NB4 (cell line): ENCODE results near the gene CNOT11.
"Not testable (repeated sequence)": the region's sequence is repeated elsewhere in the genome, so short reads cannot be mapped to it uniquely, and the experiment has no call there.

Source experiments
- DNase-seq: peaks from one replicate; pipeline ENCODE4 v3.0.0; 2010; ENCODE audit warnings: low read depth
- H3K4me3 ChIP-seq: one replicate; pipeline ENCODE4 v1.5.1; 2011; ENCODE audit warnings: mild to moderate bottlenecking, low read depth, low read length, moderate library complexity
- CTCF ChIP-seq: IDR thresholded peaks from one replicate; pipeline ENCODE4 v1.5.1; 2012; ENCODE audit warnings: low read depth, low read length
- MAX ChIP-seq: IDR thresholded peaks from 2 replicates; pipeline ENCODE4 v1.6.1; 2011; ENCODE audit warnings: low read depth, low read length
- MYC ChIP-seq: IDR thresholded peaks from 2 replicates; pipeline ENCODE4 v1.6.1; 2011; ENCODE audit warnings: low read depth, low read length
- POLR2A ChIP-seq: IDR thresholded peaks from 2 replicates; pipeline ENCODE4 v1.6.1; 2011; ENCODE audit warnings: mild to moderate bottlenecking; ENCODE audit not compliant: insufficient read length; ENCODE audit errors: extremely low read depth

Gene CNOT11

GRCh38 chr2:101238930-101239759, 13.5 kb upstream of the CNOT11 start:
- no peak for TF ChIP-seq CTCF
- TF ChIP-seq POLR2A: no peak
- TF ChIP-seq MAX: no peak
- no peak for TF ChIP-seq MYC
- H3K4me3 ChIP-seq: no peak overlapping the region
- no peak for DNase-seq

DNA sequence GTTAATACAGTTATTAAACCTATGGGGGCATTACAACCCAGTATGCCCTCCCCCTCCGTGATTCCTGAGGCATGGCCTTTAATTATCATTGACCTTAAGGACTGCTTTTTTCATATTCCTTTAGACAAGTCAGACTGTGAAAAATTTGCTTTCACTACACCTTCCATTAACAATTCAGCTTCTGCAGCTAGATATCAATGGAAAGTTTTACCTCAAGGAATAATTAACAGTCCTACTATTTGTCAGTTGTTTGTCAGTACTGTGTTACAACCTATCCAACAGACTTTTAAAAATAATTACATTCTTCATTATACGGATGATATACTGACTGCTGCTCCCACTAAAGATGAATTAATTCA, 12.9 kb upstream of the CNOT11 start:
- H3K4me3 ChIP-seq, DNase-seq: not testable (repeated sequence)

GRCh38 chr2:101240694-101241093, 12.0 kb upstream of the CNOT11 start:
- DNase-seq: peak; percentile 45
- not testable (repeated sequence) for H3K4me3 ChIP-seq
- peak; percentile 52 for TF ChIP-seq CTCF

- no peak for DNase-seq
- H3K4me3 ChIP-seq: no peak overlapping the region
- TF ChIP-seq CTCF: no peak
- no peak for TF ChIP-seq MAX
- no peak for TF ChIP-seq POLR2A
- no peak for TF ChIP-seq MYC
These were observed 11.5 kb upstream of the CNOT11 start for GRCh38 chr2:101241158-101241557.

DNA sequence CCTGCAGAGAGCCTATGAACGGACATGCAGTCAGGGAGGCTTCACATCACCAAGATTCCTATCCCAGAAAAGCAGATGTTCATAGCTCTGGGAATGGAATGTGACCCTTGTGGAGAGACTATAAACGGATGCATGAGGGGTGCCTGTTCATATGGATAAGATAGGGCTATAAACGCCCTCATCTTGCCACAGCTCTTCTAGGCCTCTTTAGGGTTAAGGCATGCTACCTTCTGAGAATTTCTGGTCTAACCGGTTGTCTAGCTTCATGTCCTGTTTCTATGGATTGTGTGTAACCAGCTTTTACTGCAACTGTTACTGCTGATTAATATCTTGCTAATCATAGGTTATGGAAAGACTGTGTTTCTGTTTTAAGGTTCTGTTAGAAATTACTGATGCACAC, 8.3 kb upstream of the CNOT11 start:
- not testable (repeated sequence) for H3K4me3 ChIP-seq, DNase-seq

DNA sequence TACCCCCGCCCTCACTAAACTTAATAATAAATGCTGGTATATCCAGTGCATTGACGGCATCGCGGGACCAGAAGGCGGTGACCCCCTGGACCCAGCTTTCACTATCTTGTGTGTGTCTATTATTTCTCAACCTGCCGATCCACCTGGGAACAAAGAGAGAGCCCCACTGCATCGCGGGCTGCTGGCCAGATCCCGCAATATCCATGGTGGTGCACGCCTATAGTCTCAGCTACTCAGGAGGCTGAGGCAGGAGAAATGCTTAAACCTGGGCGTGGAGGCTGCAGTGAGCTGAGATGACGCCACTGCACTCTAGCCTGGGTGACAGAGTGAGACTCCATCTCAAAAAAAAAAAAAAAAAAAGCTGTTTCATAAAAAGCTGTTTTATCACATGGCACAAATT, 7.8 kb upstream of the CNOT11 start:
- not testable (repeated sequence) for DNase-seq, H3K4me3 ChIP-seq

GRCh38 chr2:101245468-101245867, 7.2 kb upstream of the CNOT11 start:
- DNase-seq, H3K4me3 ChIP-seq: not testable (repeated sequence)

DNA sequence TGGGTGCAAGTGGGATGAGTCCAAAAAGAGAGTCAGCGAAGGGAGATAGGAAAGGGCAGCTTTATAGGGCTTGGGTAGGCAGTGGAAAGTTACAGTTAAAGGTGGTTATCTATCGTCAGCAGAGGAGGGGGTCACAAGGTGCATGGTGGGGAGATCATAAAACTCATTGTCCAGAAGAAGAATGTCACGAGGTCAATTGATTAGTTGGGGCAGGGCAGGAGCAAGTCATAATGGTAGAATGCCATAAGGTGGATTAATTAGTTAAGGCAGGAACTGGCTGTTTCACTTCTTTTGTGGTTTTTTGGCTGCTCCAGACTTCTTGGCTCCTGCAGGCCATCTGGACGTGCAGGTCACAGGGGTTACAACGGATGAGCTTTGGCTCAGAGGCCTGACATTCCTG, 3.9 kb upstream of the CNOT11 start:
- not testable (repeated sequence) for DNase-seq, H3K4me3 ChIP-seq

GRCh38 chr2:101249826-101250225, 2.9 kb upstream of the CNOT11 start:
- no peak overlapping the region for H3K4me3 ChIP-seq
- TF ChIP-seq POLR2A: no peak
- TF ChIP-seq MYC: no peak
- no peak for TF ChIP-seq MAX
- TF ChIP-seq CTCF: no peak
- no peak for DNase-seq

- peak overlapping the region; percentile 81 for H3K4me3 ChIP-seq
- DNase-seq: not testable (repeated sequence)
These were observed 1.4 kb upstream of the CNOT11 start for GRCh38 chr2:101251246-101251781.
